Activated CD8-positive, alpha-beta memory T cell treated with anti-CD3 and anti-CD28 coated beads, Interleukin-2, amount 10 ng/mL, durations not matched to agents 7 days and 5 days (primary cell): Measurements from ENCODE around the gene PTGS2. TPM values are rescaled to one million over a fixed set of nuclear protein-coding genes. Genes with fewer than 3 reads are reported as not detected.
"Not testable (repeated sequence)": the region's sequence is repeated elsewhere in the genome, so short reads cannot be mapped to it uniquely, and the experiment has no call there.

ENCODE experiments used
- ATAC-seq: fragments of 150-1000 bp; cut with Tn5 transposase; one replicate; pipeline ENCODE4 v1.10.0; 2021; ENCODE audit warnings: moderate library complexity
- CTCF ChIA-PET: fragments of 350-600 bp; sonication (Branson Sonifier 250); formaldehyde crosslinking; loops from one replicate; lab custom pipeline; 2021; ENCODE audit warnings: antibody characterized with exemption; lab: Charles Lee
- DNase-seq: peaks from one replicate; pipeline ENCODE4 v3.0.0-alpha.2; 2020
- H3K27ac Mint-ChIP-seq: one replicate; pipeline ENCODE4 v1.8.0; 2021; ENCODE audit warnings: mild to moderate bottlenecking, mixed read lengths
- H3K27me3 Mint-ChIP-seq: one replicate; pipeline ENCODE4 v1.8.0; 2021; ENCODE audit warnings: mixed read lengths
- H3K36me3 Mint-ChIP-seq: one replicate; pipeline ENCODE4 v1.8.0; 2021; ENCODE audit warnings: mild to moderate bottlenecking, mixed read lengths
- H3K4me1 Mint-ChIP-seq: one replicate; pipeline ENCODE4 v1.8.0; 2021; ENCODE audit warnings: mixed read lengths
- H3K4me3 Mint-ChIP-seq: one replicate; pipeline ENCODE4 v1.8.0; 2021; ENCODE audit warnings: mild to moderate bottlenecking, moderate library complexity, mixed read lengths
- H3K9me3 Mint-ChIP-seq: one replicate; pipeline ENCODE4 v1.8.0; 2022; ENCODE audit warnings: low read depth, mixed read lengths
- total RNA-seq, 2 experiments: library from RNA; stranded (reverse); gene quantifications; one replicate each; pipeline ENCODE4 v1.2.3, GENCODE V29; 2021

PTGS2 gene
- total RNA-seq, 2 experiments from 2014 or later: 2.2 TPM; not detected in 1

GRCh38 chr1:186657481-186657880 lies 22.7 kb downstream of the PTGS2 start:
- CTCF ChIA-PET: interaction anchor here (0.7 kb wide), 1 partner anchor 355 kb away, joined by 3 read pairs; no protein-coding TSS in a partner anchor

DNA sequence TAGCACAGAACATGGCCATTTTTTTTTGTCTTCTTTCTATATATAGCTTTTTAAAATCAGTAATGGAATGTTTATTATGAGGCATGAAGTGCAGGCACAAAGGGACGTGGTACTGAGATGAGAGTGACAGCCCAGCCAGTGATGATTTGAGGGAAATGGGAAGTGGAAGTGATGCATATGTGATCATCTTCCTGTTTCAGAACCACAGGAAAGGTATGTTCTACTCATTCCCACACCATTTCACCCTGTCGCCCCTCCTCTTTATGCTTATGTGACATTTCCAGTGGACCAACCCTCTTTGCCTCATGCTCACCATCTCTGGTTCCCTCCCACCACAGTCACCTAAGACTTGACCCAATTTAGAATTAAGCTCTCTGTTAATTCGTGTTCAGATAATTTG lies 24.3 kb downstream of the PTGS2 start:
- Mint-ChIP-seq H3K27ac (no peak overlapping the region), H3K9me3 (no peaks in the 10 kb centered on the region), H3K36me3 (no peaks in the 10 kb centered on the region), H3K4me1 (no peaks in the 10 kb centered on the region), H3K27me3 (no peaks in the 10 kb centered on the region), H3K4me3 (no peak overlapping the region)
- ATAC-seq (no peak), DNase-seq (no peak)
- CTCF ChIA-PET: no interaction called here

More at GRCh38 chr1:186657481-186657880, 22.7 kb downstream of the PTGS2 start:
- Mint-ChIP-seq H3K36me3 (no peaks in the 10 kb centered on the region), H3K27ac (no peak overlapping the region), H3K4me3 (no peak overlapping the region), H3K27me3 (no peaks in the 10 kb centered on the region), H3K4me1 (no peaks in the 10 kb centered on the region), H3K9me3 (no peaks in the 10 kb centered on the region)
- no peak for ATAC-seq
- no peak for DNase-seq

DNA sequence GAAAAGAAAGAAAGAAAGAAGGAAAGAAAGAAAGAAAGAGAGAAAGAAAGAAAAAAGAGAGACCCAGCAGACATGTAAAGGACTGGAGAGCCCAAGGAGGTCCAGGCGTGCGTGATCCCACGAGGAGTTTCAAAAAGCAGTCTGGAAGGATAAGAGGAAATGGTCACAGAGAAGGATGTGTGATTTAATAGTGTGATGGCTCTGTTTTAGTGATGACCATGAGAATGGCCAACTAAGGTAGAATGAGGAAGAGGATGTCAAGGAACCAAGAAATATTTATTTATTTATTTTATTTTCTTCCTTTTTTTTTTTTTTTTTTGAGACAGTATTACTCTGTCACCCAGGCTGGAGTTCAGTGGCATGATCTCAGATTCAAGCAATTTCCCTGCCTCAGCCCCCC lies 25.5 kb downstream of the PTGS2 start:
- no peak overlapping the region for H3K4me3 Mint-ChIP-seq
- CTCF ChIA-PET: no interaction called here
- no peak for ATAC-seq
- no peaks in the 10 kb centered on the region for H3K4me1 Mint-ChIP-seq
- H3K36me3 Mint-ChIP-seq: no peaks in the 10 kb centered on the region
- no peak overlapping the region for H3K27ac Mint-ChIP-seq
- DNase-seq: no peak
- H3K27me3 Mint-ChIP-seq: no peaks in the 10 kb centered on the region
- H3K9me3 Mint-ChIP-seq: no peaks in the 10 kb centered on the region

GRCh38 chr1:186653312-186653711 lies 26.9 kb downstream of the PTGS2 start:
- Mint-ChIP-seq H3K27me3 (no peaks in the 10 kb centered on the region), H3K4me1 (no peaks in the 10 kb centered on the region), H3K4me3 (no peak overlapping the region), H3K27ac (no peak overlapping the region), H3K9me3 (no peaks in the 10 kb centered on the region), H3K36me3 (no peaks in the 10 kb centered on the region)
- no peak for ATAC-seq
- no peak for DNase-seq
- CTCF ChIA-PET: no interaction called here

- Mint-ChIP-seq H3K4me3 (no peak overlapping the region), H3K27ac (no peak overlapping the region), H3K4me1 (no peaks in the 10 kb centered on the region), H3K36me3 (no peaks in the 10 kb centered on the region), H3K9me3 (no peaks in the 10 kb centered on the region), H3K27me3 (no peaks in the 10 kb centered on the region)
- DNase-seq (no peak), ATAC-seq (no peak)
- CTCF ChIA-PET: no interaction called here
These were observed 31.6 kb downstream of the PTGS2 start for GRCh38 chr1:186648613-186649012.

- H3K27ac Mint-ChIP-seq, ATAC-seq, DNase-seq, H3K27me3 Mint-ChIP-seq, H3K36me3 Mint-ChIP-seq, H3K4me1 Mint-ChIP-seq, H3K9me3 Mint-ChIP-seq, CTCF ChIA-PET, H3K4me3 Mint-ChIP-seq: not testable (repeated sequence)
These were observed 32.2 kb downstream of the PTGS2 start for GRCh38 chr1:186647985-186648384.

DNA sequence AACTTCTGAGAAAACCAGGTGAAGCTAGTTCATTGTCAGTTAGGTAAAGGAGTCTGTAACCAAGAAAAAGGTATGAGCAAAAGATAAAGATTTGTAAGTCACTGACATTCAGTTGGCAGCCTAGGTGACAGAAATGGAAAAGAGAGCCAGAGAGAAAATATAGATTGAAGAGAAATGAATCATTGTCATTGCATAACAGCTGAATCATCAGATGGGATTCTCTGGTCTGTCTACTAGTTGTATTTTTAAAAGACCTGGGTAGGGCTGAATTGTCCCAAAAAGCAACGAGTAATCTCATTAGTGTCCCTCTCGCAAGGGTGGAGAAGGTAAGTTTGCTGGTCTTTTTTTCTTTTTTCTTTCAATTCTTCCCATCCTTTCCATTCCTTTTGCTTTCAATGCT lies 36.6 kb downstream of the PTGS2 start:
- DNase-seq: no peak

DNA sequence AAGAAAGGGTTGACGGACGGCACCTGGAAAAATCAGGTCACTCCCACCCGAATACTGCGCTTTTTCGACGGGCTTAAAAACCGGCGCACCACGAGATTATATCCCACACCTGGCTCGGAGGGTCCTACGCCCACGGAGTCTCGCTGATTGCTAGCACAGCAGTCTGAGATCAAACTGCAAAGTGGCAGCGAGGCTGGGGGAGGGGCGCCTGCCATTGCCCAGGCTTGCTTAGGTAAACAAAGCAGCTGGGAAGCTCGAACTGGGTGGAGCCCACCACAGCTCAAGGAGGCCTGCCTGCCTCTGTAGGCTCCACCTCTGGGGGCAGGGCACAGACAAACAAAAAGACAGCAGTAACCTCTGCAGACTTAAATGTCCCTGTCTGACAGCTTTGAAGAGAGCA lies 42.7 kb downstream of the PTGS2 start:
- CTCF ChIA-PET, H3K27ac Mint-ChIP-seq, H3K4me3 Mint-ChIP-seq, H3K27me3 Mint-ChIP-seq, H3K36me3 Mint-ChIP-seq, ATAC-seq, H3K9me3 Mint-ChIP-seq, H3K4me1 Mint-ChIP-seq, DNase-seq: not testable (repeated sequence)

More for the DNA sequence above, 36.6 kb downstream of the PTGS2 start:
- H3K36me3 Mint-ChIP-seq: no peaks in the 10 kb centered on the region
- H3K27ac Mint-ChIP-seq: no peak overlapping the region
- no peaks in the 10 kb centered on the region for H3K27me3 Mint-ChIP-seq
- CTCF ChIA-PET: no interaction called here
- ATAC-seq: no peak
- H3K4me3 Mint-ChIP-seq: no peak overlapping the region
- no peaks in the 10 kb centered on the region for H3K4me1 Mint-ChIP-seq
- no peaks in the 10 kb centered on the region for H3K9me3 Mint-ChIP-seq

- Mint-ChIP-seq H3K9me3 (no peaks in the 10 kb centered on the region), H3K4me3 (no peak overlapping the region), H3K36me3 (no peaks in the 10 kb centered on the region), H3K4me1 (no peaks in the 10 kb centered on the region), H3K27ac (no peak overlapping the region), H3K27me3 (peaks cover 6% of the 10 kb centered on the region)
- DNase-seq: no peak
- ATAC-seq: no peak
- CTCF ChIA-PET: no interaction called here
These were observed 43.4 kb downstream of the PTGS2 start for GRCh38 chr1:186636786-186637185.

GRCh38 chr1:186634511-186634910 lies 45.7 kb downstream of the PTGS2 start:
- Mint-ChIP-seq H3K27me3 (peaks cover 6% of the 10 kb centered on the region), H3K4me1 (no peaks in the 10 kb centered on the region), H3K27ac (no peak overlapping the region), H3K9me3 (no peaks in the 10 kb centered on the region), H3K36me3 (no peaks in the 10 kb centered on the region), H3K4me3 (no peak overlapping the region)
- no peak for ATAC-seq
- DNase-seq: no peak
- CTCF ChIA-PET: no interaction called here

GRCh38 chr1:186633116-186633515 lies 47.1 kb downstream of the PTGS2 start:
- H3K4me3 Mint-ChIP-seq: no peak overlapping the region
- peaks cover 3% of the 10 kb centered on the region for H3K4me1 Mint-ChIP-seq
- peaks cover 14% of the 10 kb centered on the region for H3K27me3 Mint-ChIP-seq
- H3K27ac Mint-ChIP-seq: no peak overlapping the region
- ATAC-seq (no peak), DNase-seq (no peak)
- no peaks in the 10 kb centered on the region for H3K9me3 Mint-ChIP-seq
- CTCF ChIA-PET: no interaction called here
- no peaks in the 10 kb centered on the region for H3K36me3 Mint-ChIP-seq

DNA sequence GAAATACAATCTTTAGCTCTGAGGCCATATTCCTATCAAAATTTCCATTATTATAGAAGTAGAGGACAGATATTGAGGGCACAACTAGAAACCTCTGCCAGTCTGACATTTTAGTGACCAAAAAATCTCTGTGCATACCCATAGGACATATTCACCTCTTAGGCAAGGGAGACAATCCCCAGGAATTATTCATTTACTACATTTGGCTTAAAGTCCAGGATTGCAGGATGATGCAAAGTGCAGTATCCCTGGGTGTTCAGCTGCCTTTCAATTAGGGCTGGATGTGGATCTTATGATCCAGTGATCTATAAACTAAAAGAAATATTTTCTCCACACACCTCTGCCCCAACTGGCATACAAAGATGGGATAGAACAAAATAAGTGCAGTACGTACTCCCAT lies 50.9 kb downstream of the PTGS2 start:
- H3K4me1 Mint-ChIP-seq: peaks cover 3% of the 10 kb centered on the region
- DNase-seq: no peak
- CTCF ChIA-PET: no interaction called here
- no peak overlapping the region for H3K27ac Mint-ChIP-seq
- H3K36me3 Mint-ChIP-seq: no peaks in the 10 kb centered on the region
- peaks cover 19% of the 10 kb centered on the region for H3K27me3 Mint-ChIP-seq
- H3K9me3 Mint-ChIP-seq: no peaks in the 10 kb centered on the region
- no peak for ATAC-seq
- H3K4me3 Mint-ChIP-seq: no peak overlapping the region

DNA sequence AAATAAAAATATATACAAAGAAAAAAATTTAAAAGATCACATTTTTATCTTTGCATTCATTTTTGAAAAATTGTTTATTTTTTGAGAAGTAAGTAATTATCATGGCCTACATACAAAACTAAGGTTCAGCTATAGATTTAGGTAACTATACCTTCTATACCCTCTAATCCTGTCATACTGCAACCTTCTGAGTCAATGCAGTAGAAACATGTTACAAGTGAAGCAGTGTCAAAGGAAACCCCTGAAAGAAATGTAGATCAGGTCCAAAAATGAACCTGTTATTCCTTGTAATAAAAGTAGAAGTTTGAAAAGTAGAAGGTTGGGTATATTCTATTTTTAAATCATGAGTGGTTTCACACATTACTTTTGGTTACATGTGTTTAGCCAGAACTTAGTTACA lies 51.3 kb downstream of the PTGS2 start:
- Mint-ChIP-seq H3K9me3 (no peaks in the 10 kb centered on the region), H3K36me3 (no peaks in the 10 kb centered on the region), H3K4me3 (no peak overlapping the region), H3K4me1 (peaks cover 3% of the 10 kb centered on the region), H3K27ac (no peak overlapping the region), H3K27me3 (peaks cover 19% of the 10 kb centered on the region)
- CTCF ChIA-PET: no interaction called here
- no peak for DNase-seq
- no peak for ATAC-seq

DNA sequence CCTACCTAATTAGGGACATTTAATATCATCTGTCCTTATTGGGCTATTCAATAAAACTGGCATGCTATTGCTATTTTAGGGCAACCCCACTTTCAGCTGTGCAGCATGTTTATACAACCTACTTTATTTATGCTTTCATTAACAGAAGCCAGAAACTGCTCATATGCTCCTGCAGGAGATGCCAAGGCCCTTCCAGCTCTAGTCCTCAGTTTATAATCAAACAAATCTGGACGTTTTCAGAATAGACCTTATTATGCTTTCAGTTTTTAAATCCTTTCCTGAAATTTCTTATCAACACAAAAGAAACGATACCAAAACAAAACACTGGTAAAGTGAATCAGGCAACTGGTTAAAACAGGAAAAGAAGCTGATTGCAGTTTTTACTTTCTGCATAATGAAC lies 53.2 kb downstream of the PTGS2 start:
- no peaks in the 10 kb centered on the region for H3K36me3 Mint-ChIP-seq
- H3K4me1 Mint-ChIP-seq: peaks cover 6% of the 10 kb centered on the region
- DNase-seq: no peak
- no peak overlapping the region for H3K27ac Mint-ChIP-seq
- CTCF ChIA-PET: interaction anchor here (1.1 kb wide), 1 partner anchor 9 kb away, joined by 4 read pairs; no protein-coding TSS in a partner anchor
- H3K4me3 Mint-ChIP-seq: no peak overlapping the region
- no peak for ATAC-seq
- peaks cover 16% of the 10 kb centered on the region for H3K27me3 Mint-ChIP-seq
- H3K9me3 Mint-ChIP-seq: no peaks in the 10 kb centered on the region
